GM18517 (cell line): ENCODE results near the gene GIT2.
"Not testable (repeated sequence)": the region's sequence is repeated elsewhere in the genome, so short reads cannot be mapped to it uniquely, and the experiment has no call there.

Experiments
- ATAC-seq: cut with Tn5 transposase; IDR thresholded peaks from one replicate; pipeline ENCODE4 v1.9.1; 2021; ENCODE audit warnings: mild to moderate bottlenecking, moderate library complexity; ENCODE audit not compliant: unreplicated experiment

GIT2 gene

DNA sequence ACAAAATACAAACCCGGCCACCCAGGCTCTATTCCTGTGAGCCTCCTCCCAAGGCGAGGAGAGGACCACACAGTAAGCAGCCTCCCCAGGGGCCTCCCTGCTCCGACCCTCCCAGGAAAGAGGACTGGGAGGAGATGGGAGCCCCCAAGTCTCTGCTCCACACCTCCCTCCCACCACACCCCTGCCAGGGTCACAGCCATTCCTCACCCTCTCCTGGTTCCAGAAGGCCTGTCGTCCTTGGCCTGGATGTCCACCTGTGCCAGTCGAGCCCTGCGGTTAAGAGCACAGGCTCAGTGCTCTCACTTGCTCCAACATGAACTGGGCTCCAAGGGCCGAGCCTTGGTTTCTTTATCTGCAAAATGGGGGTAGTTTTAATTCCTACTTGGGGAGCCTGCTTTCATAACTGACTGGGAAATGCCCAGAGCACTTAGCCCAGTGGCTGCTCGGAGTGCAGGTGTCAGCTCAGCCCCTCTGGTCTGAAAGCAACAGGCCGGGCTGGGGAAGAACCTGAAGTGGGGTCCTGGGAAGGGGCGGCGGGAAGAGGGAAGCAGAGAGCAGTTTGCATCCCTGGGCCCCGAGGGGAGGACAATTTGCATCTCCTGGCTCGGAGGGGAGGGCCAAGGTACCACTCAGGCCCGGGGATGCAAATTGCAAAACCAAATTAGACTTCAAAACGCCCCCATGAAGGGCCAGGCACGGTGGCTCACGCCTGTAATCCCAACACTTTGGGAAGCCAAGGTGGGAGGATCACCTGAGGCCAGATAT, 72.5 kb downstream of the GIT2 start:
- ATAC-seq: no peak

DNA sequence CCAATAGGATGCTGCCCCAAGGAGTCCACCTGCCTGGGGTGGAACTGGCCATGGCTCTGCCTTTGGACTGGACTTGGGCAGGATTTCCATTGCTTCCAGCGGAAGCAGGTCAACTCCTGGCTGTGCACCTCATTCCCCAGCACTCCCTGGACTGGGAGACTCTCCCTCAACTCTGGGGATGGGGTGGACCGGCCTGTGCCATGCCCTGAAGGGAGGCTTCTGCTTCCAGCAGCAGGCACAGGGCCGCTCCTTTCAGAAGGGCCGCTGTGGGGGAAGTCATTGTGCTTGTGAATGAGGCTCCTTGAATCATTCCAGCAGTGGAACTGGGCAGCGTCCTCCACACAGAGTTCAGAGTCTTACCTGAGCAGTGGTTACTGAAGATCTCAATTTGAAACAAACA, 73.1 kb downstream of the GIT2 start:
- ATAC-seq: no peak

DNA sequence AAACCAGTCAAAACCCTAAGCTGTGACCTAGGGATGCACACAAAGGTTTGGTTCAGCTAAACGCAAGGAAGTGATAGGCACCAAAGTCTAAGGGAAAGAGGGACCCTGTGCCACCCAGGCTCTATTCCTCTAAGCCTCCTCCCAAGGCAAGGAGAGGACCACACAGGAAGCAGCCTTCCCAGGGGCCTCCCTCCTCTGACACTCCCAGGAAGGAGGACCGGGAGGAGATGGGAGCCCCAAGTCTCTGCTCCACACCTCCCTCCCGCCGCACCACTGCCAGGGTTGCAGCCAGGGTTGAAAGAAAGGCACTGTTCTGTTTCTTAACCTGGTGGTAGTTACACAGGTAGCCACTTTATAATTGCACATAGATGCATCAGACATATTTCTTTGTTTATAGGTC, 74.2 kb downstream of the GIT2 start:
- ATAC-seq: no peak

GRCh38 chr12:109920261-109920780, 75.8 kb downstream of the GIT2 start:
- no peak for ATAC-seq

- no peak for ATAC-seq
Observed at GRCh38 chr12:109919456-109919855, 76.7 kb downstream of the GIT2 start.

DNA sequence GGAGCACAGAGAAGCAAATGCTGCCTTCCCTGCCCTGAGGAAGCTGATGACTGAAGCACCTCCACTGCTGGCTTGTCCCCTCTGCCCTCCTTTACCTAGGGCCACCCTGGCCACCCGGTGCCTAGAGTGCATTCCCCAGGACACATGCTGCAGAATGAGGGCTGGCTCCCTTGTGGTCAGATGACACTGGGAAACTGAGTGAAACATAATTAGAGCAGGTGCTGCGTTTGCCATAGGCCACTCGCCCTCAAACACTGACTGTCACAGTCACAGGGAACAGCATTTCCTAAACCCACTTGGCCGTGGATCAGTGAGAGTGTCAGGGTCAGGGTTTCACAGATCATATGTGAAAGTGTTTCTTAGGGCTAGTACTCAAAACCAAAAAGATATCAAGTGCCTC, 80.1 kb downstream of the GIT2 start:
- ATAC-seq: no peak

DNA sequence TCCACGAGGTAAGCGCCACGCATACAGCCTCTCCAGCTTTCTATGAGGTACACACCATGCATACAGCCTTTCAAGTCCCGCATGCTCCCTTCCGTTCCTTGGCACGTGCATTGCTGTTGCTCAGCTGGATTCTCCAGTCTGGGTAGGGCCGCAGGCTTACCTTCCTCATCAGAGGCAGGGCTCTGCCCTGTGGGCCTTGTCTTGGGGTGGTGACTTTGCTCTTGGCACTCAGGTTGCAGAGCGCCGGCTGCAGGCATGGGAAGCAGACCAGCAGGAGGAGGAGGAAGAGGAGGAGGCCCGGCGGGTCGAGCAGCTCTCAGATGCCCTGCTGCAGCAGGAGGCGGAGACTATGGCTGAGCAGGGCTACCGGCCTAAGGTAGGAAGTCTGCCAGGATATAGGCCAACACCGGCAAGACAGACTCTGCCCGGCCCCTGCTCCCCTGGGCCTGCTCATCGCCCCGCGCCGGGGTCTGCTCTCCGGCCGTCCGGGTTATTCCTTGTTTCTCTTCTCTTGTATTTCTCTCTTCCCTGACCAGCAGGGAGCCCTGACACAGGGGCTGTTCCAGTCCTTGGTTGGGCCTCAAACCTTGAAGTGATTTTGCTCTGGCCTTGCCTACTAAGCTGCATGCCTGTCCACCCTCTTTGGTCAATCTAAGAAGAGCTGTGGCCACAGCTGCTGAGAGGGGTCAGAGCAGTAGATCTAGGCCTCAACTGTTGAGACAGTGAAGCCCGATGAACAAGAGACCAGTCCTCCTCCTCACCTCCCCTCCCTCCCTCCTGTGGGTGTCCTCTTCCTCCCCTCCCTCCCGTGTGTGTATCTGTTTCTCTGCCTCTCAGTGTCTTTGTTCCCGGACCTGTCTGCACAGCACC, 80.8 kb downstream of the GIT2 start:
- no peak for ATAC-seq

DNA sequence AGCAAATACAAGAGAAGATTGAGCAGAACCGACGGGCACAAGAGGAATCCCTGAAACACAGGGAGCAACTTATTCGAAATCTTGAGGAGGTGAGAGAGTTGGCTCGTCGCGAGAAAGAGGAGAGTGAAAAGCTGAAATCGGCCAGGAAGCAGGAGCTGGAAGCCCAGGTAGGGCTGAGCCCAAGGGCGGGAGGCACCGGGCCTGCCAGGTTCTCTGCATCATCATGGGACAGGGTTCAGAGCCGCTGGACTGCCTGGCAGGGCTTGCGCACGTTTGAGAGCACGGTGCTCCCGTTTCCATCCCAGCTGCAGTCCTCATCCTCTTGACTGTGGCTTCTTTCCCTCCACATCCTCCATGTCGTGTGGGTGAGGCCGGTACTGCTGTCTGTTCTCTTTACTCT, 81.7 kb downstream of the GIT2 start:
- no peak for ATAC-seq

- no peak for ATAC-seq
Observed at GRCh38 chr12:109912855-109913321, 83.3 kb downstream of the GIT2 start.

- ATAC-seq: no peak
Observed at GRCh38 chr12:109910969-109911348, 85.2 kb downstream of the GIT2 start.

DNA sequence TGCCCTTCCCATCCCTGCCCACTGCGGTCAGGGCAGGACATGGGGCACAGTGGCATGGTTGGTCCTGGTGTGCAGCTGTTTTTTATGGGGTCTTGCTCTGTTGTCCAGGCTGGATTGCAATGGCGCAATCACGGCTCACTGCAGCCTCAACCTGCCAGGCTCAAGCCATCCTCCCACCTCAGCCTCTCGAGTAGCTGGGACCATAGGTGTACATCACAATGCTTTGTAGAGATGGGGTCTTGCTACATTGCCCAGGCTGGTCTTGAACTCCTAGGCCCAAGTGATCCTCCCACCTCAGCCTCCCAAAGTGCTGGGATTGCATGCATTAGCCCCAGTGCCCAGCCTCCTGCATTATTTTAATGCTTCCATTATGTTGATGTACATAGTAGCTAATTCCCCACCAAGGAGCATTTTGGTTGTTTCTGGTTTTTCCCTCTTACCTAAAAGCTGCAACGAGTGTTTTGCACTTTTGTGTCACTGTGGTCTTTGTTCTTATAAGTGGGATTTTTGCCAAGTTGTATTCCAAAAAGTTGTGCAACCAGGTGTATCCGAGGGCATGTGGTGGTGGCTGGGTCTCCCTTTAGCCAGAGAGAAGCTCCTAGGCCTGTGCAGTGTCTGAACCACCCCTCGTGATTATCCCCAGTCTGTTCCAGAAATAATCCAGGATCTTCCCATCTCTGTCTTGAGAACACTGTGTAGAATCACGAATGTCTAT, 85.8 kb downstream of the GIT2 start:
- ATAC-seq: no peak

- ATAC-seq: no peak
Observed at GRCh38 chr12:109905301-109905700, 90.9 kb downstream of the GIT2 start.

GRCh38 chr12:109902891-109903418, 93.2 kb downstream of the GIT2 start:
- no peak for ATAC-seq

DNA sequence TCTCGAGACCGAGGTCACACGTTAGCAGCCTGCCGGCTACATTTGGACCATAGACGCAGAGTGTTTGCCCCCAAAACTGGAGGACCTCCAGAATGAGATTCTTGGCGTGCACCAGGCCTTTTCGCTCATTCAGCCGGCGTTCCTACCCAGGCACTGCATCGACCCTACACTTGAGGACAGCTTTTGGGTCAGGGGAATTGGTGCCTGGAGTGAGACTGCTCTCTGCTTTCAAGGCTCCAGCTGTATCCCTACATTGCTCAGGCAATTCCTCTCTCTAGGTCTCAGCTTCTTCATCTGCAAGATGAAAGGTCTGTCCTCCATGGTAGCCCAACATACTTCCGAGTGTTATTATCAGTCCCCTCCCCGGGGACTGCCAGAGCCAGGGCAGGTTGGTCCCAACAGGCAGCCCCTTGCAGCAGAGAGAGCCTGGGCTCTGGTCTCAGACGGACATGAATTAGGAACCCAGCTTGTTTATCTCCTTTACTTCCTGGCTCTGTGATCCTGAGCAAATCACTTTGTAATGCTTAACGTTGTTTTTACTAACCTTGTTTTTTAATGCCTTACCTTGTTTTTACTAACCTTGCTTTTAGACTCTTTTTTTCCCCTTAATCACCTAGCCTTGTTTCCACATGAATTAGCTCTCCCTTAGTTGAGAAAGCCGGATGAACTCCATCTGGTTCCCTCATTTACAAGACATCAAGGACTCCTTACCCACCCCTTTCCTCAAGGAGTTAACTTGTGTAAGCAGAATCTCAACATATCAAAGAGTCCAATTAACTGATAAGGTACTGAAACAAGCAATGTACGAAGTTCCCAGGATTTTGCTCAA, 95.2 kb downstream of the GIT2 start:
- ATAC-seq: no peak

DNA sequence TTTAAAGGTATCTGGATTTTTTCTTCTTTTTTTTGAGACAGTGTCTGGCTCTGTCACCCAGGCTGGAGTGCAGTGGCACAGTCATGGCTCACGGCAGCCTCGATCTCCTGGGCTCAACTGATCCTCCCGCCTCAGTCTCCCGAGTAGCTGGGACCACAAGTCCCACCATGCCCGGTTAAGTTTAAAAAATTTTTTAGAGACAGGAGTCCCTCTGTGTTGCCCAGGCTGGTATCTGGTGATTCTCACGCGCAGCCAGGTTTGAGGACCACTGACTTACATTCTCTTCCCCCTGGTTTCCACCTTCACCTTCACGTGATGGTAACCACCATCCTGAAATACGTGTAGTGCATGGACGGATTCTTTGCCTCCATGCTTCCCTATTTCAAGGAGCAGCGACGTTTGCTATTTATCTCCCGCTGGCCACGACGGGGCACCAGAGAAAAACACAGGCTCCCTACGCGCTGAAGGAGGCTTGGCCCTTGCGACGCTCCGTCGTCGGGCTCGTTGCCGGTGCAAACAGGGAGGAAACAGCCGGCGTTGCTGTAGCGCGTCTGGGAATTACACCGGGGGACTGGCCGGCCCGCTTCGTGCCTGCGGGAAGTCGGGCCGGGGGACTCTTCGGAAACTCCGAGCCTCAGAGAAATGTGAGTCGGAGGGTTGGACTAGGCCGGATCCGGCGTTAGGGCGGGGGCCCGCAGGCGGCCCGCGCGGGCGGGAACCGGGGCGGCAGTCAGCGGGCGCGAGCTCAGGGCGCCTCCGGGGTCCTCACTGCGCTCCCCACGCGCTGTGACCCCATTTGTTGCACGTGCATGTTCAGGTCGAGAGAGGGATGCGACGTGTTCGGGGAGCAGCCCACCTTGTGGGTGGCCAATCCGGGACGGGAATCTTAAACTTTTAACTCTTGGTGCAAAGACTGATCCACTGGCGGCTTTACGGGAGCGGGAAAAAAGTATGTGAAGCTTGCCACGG, 96.1 kb downstream of the GIT2 start, which contains the start of gene TCHP:
TSS of gene TCHP (plus strand) at position 492 of the 969 bp plus-strand sequence. CDS start 2,753 bp downstream, outside the sequence.
- no peak for ATAC-seq

GRCh38 chr12:109899345-109899744, 96.8 kb downstream of the GIT2 start:
- not testable (repeated sequence) for ATAC-seq

DNA sequence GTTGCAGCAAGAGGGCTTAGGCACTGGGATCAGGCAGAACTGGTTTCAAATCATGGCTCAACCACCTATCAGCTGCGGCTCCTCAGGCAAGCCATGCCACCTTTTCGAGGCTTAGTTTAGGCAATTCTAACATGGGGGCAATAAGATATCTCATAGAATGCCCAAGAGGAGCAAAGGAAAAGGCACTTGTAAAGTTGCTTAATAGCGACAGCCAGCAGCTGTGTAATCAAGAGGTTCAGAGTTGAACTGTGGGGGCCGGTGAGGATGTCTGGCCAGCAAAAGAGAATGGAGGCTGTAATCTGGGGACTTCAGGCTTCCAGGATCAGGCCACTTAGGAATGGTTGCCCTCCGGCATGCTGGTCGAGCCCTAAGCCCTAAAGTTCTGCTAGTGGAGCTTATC, 99.1 kb downstream of the GIT2 start:
- no peak for ATAC-seq

DNA sequence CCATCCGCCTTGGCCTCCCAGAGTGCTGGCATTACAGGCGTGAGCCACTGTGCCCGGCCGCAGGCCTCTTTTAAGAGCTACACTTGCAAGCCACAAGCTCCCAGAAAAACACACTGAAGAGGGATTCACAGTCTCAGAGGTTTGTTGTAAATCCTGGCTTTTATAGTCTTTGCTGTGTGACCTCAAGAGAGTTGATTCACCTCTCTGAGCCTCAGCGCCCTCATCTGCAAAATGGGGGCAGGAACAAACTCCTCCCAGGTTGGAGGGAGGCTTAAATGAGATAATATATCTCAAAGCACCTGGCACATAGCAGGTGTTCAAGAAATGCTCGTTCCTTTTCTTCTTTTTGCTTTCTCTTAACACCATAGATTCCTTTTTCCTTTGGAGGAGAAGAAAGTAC, 100.0 kb downstream of the GIT2 start:
- ATAC-seq: no peak

DNA sequence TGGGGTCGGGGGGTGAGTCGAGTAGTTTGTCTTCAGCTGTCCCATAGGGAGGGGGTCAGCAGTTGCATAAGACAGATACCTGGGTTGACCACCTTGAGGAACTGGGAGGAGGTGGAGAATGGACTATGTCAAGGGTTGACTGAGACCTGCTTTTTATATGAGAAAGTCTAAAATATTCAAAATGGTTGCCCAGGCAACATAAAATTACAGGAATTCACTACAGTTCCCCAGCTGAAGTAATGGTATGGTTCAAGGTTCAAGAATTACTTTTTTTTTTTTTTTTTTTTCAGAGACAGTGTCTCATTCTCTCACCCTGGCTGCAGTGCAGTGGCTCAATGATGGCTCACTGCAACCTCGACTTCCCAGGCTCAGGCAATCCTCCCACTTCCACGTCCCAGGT, 101.2 kb downstream of the GIT2 start:
- ATAC-seq: no peak
